Endothelial cell of umbilical vein (primary cell): ENCODE results near the gene ZNF423.

Experiments
- EZH2 ChIP-seq: IDR thresholded peaks from 2 replicates; pipeline ENCODE4 v1.6.1; 2012; ENCODE audit warnings: borderline replicate concordance, low read depth, mild to moderate bottlenecking, moderate library complexity, low read length, inconsistent platforms; ENCODE audit not compliant: severe bottlenecking
- MYC ChIP-seq: IDR thresholded peaks from one replicate; pipeline ENCODE4 v1.6.1; 2011; ENCODE audit warnings: mild to moderate bottlenecking, low read depth, low read length
- POLR2A ChIP-seq: IDR thresholded peaks from 2 replicates; pipeline ENCODE4 v1.6.1; 2012; ENCODE audit warnings: low read depth, mild to moderate bottlenecking, control low read depth, low read length
- POLR2AphosphoS5 ChIP-seq: IDR thresholded peaks from 2 replicates; pipeline ENCODE4 v1.6.1; 2012; ENCODE audit warnings: low read depth, mild to moderate bottlenecking, control low read depth, low read length, moderate library complexity; ENCODE audit not compliant: insufficient read depth
- TF ChIP-seq, protein P1 (sequence below), 2 donors: IDR thresholded peaks; 1 replicate in 1 of 2; 2 replicates in 1 of 2; pipeline ENCODE4 v1.5.1; 2011; ENCODE audit warnings: low read length in 2 of 2, mild to moderate bottlenecking in 2 of 2, moderate library complexity in 2 of 2, control low read depth in 1 of 2, inconsistent platforms in 1 of 2, low read depth in 1 of 2; ENCODE audit not compliant: insufficient read depth in 1 of 2; ENCODE audit errors: extremely low read depth in 1 of 2

DNA sequence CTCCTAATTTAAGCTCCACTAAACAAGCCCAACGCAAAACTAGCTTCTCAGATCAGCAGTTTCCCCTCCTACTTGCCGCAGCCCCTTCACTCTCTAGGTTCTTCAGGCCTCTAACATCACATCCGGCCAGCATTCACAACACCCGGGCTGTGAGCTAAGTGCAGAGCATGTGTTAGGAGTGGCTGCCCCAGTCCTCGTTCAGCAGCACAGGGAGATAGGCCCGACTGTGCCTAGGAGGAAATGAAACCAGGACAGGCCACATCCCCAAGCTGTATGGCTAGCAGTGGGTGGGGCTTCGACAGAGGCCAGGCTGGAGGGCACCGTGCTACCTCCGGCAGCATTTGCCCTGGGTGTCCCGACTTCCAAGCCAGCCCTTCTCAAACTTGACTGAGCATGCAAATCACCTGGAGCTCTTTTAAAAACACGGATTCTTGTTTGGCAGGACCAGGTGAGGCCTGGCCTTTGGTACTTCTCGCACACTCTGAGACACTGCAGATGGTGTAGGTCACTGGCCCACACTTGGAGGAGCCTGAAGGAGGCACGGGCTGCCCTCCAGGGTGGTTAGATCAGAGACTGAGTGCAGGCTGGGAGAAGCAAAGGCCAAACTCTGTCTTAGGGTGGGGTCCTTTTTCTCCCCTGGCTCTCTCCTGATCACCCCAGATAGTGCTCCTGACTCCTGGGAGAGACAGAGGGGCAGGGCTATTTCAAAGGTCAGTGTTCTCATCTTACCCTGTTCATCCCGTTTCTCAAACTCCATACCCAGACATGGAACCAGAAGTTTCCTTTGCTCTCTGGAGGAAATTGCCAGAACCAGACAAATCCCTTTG is 280.4 kb downstream of the ZNF423 start:
- TF ChIP-seq EZH2 (no peak), POLR2AphosphoS5 (no peak), POLR2A (no peak), MYC (no peak)
- TF ChIP-seq, protein P1, sequence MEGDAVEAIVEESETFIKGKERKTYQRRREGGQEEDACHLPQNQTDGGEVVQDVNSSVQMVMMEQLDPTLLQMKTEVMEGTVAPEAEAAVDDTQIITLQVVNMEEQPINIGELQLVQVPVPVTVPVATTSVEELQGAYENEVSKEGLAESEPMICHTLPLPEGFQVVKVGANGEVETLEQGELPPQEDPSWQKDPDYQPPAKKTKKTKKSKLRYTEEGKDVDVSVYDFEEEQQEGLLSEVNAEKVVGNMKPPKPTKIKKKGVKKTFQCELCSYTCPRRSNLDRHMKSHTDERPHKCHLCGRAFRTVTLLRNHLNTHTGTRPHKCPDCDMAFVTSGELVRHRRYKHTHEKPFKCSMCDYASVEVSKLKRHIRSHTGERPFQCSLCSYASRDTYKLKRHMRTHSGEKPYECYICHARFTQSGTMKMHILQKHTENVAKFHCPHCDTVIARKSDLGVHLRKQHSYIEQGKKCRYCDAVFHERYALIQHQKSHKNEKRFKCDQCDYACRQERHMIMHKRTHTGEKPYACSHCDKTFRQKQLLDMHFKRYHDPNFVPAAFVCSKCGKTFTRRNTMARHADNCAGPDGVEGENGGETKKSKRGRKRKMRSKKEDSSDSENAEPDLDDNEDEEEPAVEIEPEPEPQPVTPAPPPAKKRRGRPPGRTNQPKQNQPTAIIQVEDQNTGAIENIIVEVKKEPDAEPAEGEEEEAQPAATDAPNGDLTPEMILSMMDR (IDR thresholded peaks at IDR 0.05; ENCODE audit: extremely low read depth in 1 of 2, insufficient read depth in 1 of 2, low read depth in 1 of 2, low read length in 2 of 2) = no peak
